HL-60/S4 treated with phorbol 12-myristate 13-acetate at 8.2 ng/mL for 4 days and 3 days (cell line): Measurements from ENCODE around the gene TNFAIP8L3.

Experiments
- in situ Hi-C: fragments of 300-500 bp; cut with MboI; formaldehyde crosslinking; loops from 2 replicates; pipeline ENCODE4 v1.15.0; 2022; ENCODE audit warnings: low sequenced_read_pairs

Gene TNFAIP8L3

GRCh38 chr15:51117270-51117669 lies 22.6 kb upstream of the TNFAIP8L3 start:
- in situ Hi-C loops = no loop called here

DNA sequence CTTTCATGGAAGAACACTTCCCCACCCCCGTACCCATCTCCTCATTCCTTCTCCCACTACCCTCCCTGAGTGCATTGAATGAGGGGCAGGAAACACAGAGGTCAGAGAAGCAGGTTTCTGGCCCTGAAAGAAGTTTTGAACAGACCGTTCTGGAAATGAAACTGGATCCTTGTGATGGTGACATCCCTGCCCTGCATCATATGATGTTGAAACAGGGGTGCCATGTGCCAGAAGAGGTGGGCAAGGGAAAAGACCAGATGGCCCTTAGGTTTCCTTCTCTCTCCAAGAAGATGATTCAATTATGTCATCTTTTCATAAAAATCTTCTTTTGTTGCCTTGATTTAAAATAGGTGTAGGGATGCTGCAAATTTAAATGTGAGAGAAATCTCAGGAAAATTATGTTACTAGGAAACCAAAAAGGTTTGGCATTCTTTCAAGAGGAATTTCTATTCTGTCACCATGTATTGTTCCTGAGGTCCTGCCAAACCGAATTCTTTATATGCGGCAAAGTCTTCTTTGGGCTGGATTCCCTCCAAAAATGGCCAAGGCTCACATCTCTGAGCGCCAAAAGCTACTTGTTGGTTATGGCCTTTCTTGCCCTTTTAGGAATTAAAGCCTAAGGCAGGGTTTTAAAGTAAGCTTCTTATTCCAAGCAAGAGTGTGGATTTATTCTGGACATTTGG lies 19.9 kb upstream of the TNFAIP8L3 start:
- in situ Hi-C loops = no loop called here

- in situ Hi-C loops = no loop called here
Measured at GRCh38 chr15:51112078-51112477, 17.4 kb upstream of the TNFAIP8L3 start.

- in situ Hi-C loops = no loop called here
Measured at GRCh38 chr15:51111061-51111460, 16.4 kb upstream of the TNFAIP8L3 start.

DNA sequence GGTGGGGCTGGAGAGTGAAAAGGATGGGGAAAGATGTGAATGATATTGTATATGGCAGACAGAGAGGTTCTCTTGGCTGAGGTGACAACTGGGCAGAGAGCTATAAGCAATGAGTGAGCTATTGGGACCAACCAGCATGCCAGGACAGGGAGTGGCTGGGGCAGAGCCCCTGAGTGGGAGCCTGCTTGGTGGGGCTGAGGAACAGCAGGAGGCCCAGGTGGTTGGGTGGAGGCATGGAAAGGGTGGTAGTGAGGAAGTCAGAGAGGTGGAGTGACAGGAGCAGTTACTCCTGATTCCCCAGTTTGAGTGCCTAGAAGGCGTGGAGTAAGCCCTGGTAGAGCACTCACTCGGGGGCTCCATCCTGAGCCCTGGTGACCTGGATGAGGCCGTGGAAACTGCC lies 15.5 kb upstream of the TNFAIP8L3 start:
- in situ Hi-C loops = no loop called here

DNA sequence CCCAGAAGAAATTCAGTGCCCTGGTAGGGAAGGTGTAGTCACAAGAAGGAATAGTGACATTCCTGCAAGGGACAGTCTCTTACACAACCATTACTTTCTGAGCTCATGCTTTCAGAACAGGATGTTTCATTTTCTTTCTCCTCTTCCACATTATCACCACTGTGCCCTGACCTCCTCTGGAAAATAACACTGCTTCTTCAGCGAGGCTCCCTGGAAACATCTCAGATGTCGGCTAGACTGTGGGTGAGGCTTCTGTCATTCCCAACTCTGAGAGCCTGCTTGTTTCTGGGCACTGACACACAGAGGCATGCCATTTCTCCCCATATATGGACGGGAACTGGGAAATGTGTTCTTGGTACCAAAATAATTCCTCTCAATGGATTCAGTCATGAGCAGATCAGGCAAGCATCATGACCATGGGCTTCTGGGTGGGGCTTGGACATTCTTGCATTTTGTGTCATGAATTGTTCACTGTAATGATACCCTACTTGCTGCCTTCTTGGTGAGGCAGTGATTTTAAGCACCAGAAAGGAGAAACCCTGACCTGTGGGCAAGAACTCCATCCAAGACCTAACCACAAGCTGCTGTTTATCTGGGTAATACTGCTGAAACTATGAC lies 14.3 kb upstream of the TNFAIP8L3 start:
- in situ Hi-C loops = no loop called here

- in situ Hi-C loops = no loop called here
Measured at GRCh38 chr15:51107612-51108011, 12.9 kb upstream of the TNFAIP8L3 start.

DNA sequence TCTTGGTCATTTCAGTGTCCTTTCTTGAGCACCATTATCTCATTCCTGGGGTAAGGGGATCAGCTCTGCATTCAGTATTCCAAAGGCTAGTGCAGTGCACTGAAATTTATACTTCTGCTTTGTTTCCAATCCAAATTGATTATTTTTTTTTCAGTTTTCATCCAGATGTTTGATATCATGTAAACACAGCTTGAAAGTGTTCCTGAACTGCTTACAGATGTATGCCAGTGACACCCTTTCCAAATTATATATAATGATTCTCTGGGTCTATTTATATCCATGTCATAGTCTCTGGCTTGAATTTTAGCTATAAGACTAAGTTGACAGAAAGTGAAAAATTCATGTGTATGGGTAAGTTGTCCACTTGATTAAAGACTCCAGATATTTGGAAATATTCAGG lies 11.8 kb upstream of the TNFAIP8L3 start:
- in situ Hi-C loops = no loop called here

GRCh38 chr15:51105430-51106016 lies 10.8 kb upstream of the TNFAIP8L3 start:
- in situ Hi-C loops = no loop called here

DNA sequence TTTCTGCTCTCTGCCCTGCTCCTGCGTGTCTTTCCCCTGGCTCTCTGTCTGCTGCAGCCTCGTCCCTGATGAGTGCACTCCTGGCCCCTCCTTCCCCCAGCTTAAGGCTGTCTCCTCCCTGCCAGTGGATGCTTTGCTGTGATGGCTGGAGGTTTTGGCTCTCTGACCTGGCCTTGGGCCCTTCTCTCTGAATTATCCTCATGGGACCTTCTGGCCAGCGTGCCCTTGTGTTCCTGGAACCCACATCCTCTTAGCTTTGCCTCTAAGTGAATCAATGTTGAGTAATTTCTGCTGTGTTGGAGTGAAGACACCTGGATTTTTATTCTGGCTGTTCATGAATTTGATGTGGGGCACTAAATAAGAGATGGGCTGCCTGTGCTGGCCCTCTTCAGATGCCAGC lies 9.8 kb upstream of the TNFAIP8L3 start:
- in situ Hi-C loops = no loop called here

DNA sequence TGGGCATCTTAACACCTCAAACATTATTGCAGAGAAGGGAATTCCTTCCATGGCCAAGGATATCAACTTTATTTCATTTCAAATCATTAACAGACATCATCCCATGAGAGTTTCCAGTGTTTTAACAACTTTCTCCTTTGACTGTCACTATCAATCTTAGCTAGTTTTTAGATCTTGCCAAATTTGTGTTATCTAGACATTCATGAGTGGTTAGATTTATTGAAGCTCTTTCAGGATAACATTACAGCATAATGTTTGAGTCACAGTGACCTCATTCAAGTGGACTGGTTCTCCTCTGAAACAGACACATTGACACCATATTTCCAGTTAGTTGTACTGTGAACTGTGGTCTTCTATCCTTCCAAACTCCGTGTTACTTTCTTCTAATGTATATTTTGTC lies 8.6 kb upstream of the TNFAIP8L3 start:
- in situ Hi-C loops = no loop called here

- in situ Hi-C loops = no loop called here
Measured at GRCh38 chr15:51100785-51101489, 6.2 kb upstream of the TNFAIP8L3 start.

DNA sequence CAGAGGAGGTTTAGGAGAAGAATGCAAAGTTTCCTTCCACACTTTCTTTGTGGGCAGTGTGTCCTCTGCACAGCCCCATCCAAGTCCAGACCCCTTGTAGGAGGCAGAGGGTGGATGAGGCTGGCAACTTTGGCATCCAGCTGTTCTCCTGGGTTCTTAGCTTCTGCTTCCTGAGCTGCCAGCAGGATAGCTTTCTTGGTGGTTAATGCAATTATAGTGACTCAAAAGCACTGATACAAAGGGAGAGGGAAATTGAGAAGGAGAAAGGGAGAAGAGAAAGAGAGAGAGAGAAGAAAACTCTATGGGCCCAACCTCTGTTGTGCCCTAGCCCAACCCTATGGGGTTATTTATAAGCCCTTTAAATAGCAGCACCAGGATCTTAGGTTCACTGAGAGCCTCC lies 4.5 kb upstream of the TNFAIP8L3 start:
- in situ Hi-C loops = no loop called here

GRCh38 chr15:51098331-51098619 lies 3.6 kb upstream of the TNFAIP8L3 start:
- in situ Hi-C loops = no loop called here

DNA sequence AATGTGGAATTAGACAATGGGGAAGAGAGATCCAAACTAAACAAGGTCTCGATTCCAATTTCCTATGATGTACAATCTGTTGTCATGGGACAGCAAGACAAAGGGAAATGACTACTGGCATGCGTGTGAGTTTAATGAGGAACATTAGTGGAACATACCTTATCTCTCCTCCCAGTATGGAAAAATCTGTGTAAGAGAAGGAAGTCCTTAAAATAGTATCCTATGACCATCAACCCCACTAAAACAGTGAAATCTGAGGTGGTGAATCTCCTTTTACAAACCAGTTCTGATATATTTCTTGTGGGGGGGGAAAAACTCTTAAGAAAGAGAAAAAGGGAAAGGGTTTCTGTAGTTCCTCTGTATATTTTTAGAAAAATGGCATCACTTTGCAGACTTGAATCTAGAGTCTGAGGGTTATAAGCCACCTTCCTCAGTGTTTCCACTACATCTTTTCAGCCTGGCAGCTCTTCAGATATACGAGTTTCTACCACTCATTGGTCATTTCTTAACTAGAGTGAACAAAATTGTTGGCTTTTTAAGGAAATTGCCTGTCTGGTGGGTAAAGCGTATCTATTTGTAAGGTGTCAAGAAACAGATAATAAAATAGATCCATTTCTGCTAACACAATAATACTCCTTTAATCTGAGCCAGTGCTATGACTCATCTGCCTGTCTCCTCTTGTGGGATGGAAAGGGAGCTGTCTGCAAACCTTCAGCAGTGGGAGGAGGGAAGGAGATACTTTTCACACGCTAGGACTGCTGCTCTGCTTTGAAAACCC lies 3.0 kb upstream of the TNFAIP8L3 start:
- in situ Hi-C loops = no loop called here

GRCh38 chr15:51096976-51097375 lies 2.3 kb upstream of the TNFAIP8L3 start:
- in situ Hi-C loops = no loop called here

- in situ Hi-C loops = no loop called here
Measured at GRCh38 chr15:51095681-51096331, 1.1 kb upstream of the TNFAIP8L3 start.

DNA sequence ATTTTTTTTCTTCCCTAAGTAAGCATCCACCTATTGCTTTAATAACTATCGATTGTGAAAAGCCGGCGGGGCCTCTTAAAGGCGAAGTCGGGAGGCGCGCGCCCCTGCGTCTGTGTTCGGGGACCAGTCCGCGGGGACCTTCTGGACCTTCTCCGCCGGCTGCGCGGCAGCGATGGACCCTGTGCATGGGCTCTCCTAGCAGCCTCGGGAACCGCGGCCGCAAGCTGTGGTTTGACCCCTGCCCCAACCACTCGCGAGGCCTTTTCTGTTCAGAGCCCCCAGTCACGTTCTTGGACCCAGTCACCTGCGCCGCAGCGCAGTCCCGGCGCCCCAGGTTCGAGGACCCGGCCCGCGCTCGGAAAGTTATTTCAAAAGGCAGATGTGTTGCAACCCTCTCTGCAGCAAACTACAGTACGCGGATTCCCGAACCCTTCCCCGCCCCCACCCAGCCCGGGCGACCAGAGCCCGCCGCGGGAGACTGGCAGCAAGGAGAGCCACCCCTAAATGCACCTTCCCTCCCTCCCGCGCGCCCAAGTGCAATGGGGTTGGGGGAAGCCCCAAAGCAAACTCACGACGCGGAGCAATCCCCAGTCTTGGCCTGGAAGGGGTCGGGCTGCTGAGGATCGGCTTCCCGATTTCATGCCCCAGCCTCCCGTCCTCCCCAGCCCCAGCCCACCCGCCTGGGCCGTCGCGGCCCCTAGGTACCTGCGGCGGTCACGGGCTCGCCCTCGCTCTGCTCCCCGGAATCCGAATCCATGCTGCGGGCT lies 684 bp downstream of the TNFAIP8L3 start:
- in situ Hi-C loops = no loop called here

DNA sequence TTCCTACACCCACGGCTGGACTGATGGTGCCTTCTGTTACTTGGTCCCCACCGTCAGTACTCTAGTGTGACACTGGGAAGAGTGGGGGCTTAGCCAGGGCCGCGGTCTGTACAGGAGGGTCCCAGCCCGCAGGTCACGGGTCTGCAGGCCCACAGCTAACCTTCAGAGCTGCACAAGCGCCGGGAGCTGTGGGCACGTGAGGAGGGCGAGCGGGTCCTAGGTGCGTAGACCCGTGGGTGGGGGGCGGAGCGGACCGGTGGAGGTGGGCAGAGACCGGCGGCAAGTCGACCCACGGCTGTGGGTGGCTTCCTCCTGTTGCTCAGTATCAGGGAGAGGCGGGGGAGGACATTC lies 1.2 kb downstream of the TNFAIP8L3 start:
- in situ Hi-C loops = no loop called here

DNA sequence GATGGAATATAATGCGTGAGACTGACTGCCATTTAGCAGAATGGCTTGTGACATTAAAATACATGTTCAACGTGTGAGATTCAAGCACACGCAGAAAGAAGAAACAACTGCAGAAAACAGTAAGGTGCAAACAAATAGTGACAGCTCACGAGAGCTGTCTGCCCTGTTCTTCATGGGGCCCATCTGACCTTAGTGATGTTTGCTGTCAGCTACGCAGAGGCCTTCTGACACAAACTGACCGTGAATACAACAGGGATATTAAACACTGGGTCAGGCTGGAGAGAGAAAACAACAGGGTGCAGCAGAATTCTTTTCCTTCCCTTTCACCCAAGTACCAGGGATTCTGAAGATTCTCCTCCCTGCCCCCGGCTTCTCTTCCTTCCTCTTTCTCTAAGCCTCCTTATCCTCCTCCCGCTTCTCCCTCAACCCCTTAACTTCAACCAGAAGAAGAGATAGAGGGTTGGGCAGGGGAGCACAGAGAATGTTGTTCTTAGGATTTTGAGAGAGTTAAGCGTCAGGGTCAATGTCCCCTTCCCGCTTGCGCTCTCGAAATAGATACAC lies 2.1 kb downstream of the TNFAIP8L3 start:
- in situ Hi-C loops = no loop called here
